AG08395 (cell line): Measurements from ENCODE around the gene MYO1D.
A peak's percentile ranks its signal among the peaks of the same experiment; 100 is the strongest.

Source experiments
- DNase-seq: peaks from one replicate; pipeline ENCODE4 v3.0.0; 2012; ENCODE audit warnings: mixed read lengths, low spot score

The MYO1D gene

GRCh38 chr17:32815460-32815859 is 61.5 kb downstream of the MYO1D start:
- no peak for DNase-seq

- DNase-seq: no peak
These were observed 62.1 kb downstream of the MYO1D start for GRCh38 chr17:32814836-32815235.

- peak; percentile 39 for DNase-seq
These were observed 63.9 kb downstream of the MYO1D start for GRCh38 chr17:32813021-32813420.

- DNase-seq: no peak
These were observed 66.2 kb downstream of the MYO1D start for GRCh38 chr17:32810690-32811089.

- no peak for DNase-seq
These were observed 69.3 kb downstream of the MYO1D start for GRCh38 chr17:32807577-32807976.

GRCh38 chr17:32806646-32807045 is 70.3 kb downstream of the MYO1D start:
- DNase-seq: no peak

- no peak for DNase-seq
These were observed 71.6 kb downstream of the MYO1D start for GRCh38 chr17:32805029-32805976.

- DNase-seq: no peak
These were observed 73.4 kb downstream of the MYO1D start for GRCh38 chr17:32803544-32803943.

- no peak for DNase-seq
These were observed 74.6 kb downstream of the MYO1D start for GRCh38 chr17:32802306-32802705.

- no peak for DNase-seq
These were observed 75.3 kb downstream of the MYO1D start for GRCh38 chr17:32801641-32802040.

DNA sequence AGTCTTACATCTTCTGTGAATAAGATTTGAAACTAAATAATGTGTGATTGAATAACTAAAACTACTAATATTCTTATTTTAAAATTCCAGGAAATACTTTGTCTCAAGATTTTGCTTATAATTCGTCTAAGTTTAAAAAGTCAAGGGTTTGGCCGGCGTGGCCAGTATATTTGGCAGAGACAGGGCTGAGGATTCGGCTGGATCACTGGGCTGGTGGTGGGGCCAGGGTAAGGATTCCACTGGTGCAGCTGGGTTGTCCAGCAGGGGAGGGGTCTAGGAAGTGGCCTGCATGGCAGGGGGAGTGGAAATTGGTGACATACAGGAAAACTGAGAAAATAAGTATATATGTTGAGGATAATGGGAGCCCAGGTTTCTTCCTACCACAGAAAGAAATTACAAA is 75.7 kb downstream of the MYO1D start:
- no peak for DNase-seq

GRCh38 chr17:32798938-32799337 is 78.0 kb downstream of the MYO1D start:
- DNase-seq: no peak

DNA sequence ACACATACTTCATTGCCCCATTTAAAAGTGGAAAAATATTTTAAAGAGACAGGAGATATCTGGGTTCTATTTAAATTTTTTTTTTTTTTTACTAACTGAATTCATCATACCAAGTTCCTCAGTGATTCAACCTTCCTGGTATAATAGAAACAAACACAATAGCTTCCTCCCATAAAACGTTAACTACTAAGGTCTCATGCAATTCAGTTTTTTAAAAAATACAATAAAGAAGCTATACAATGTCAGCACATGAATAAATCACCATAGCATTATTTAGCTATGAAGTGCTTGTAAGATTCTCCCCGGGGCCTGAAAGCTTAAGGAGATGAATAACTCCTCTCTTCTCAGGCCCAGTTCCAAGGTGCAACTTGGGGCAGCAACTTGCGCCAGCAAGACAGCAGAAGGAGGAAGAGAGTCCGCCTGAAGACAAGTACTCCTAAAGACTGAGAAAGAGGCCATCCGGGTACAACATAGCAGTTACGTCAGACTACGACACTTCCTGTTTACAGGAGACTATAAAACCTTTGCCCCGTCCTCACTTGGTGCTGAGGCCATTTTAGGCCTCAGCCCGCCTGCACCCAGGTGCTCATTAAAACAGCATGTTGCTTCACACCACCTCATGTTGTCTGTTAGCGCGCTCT is 81.5 kb downstream of the MYO1D start:
- DNase-seq: no peak

GRCh38 chr17:32794533-32795246 is 82.2 kb downstream of the MYO1D start:
- DNase-seq: no peak

DNA sequence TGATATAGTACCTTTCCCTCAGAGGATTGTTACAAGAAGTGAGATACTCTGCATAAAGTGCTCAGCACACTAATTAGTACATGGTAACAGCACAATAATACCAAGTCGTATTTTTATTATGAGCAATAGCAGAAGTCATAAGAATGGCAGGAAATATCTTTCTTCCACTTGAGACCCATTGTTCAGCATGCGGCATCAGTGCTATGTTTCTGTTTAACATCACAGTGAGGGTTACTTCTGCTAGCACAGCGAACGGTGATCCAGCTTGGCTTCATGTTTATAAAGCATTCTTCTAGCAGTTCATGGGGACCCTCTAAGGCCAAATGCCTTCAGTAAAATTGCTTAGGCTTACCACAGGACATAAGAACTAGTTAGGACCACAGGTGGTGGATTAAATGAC is 83.1 kb downstream of the MYO1D start:
- no peak for DNase-seq

DNA sequence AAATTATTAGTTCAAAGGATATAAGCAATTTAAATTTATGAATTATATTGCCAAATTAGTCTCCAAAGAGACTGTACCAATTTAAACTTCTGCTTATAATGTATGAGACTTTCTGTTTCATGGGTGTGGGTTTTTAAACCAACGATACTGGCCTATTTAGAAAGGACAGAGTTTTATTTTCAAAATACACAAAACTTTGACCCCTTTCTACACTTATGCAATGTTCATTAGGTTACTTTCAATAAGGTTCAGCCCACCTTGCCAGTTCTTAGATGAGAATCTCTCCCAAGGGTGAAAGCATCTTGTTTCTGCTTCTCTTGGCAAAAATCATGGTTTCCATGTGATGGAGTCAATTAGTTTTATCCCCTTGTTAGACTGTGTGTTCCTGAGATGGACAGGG is 84.7 kb downstream of the MYO1D start:
- no peak for DNase-seq

GRCh38 chr17:32786169-32786568 is 90.8 kb downstream of the MYO1D start:
- no peak for DNase-seq

- DNase-seq: no peak
These were observed 92.8 kb downstream of the MYO1D start for GRCh38 chr17:32784113-32784512.

GRCh38 chr17:32783602-32784001 is 93.3 kb downstream of the MYO1D start:
- DNase-seq: peak; percentile 59

- no peak for DNase-seq
These were observed 96.2 kb downstream of the MYO1D start for GRCh38 chr17:32780721-32781120.

DNA sequence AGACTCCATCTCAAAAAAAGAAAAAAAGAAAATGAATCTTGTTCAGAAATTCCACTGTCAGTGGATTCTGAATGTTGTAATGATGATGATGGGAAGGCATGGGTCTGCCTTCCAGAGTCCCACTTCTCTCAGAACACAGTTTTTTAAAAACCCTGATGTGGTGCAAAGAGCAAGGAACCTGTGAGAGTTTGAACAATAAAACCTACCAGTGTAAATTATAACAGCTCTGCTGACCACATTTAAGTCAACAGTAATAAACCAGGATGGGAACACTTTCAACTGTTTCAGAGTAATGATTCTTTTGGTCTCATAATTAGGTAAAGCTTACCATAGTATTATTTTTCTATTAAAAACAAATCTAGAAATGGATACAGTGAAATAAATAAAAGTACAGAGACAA is 99.0 kb downstream of the MYO1D start:
- DNase-seq: no peak

DNA sequence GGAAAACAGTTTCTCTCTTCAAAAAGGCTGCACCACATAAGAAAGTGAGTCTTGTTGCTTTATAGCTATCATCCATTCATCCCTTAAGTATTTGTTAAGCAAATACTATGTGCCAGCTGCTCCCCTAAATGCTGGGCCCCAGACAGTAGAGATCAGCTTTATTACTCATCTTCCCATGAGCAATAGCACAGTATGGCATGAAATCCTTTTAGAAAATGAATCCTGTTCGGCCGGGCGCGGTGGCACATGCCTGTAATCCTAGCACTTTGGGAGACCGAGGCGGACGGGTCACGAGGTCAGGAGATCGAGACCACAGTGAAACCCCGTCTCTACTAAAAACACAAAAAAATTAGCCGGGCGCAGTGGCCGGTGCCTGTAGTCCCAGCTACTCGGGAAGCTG is 99.5 kb downstream of the MYO1D start:
- DNase-seq: peak; percentile 33

DNA sequence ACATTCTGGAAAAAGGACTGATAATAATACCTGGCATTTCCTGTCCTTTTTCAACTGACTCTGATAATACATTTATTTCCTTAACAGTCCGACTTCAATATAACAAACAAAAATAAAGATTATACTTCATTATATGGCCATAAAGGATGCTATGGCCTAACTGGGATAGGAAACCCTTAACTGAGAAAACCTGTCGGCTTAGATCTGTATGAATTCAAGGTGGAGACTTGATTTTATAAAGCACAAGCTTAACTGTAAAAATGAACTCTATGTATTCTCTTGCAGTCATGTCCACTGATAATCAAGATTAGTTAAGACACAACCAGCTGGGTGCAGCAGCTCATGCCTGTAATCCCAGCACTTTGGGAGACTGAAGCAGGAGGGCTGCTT is 102.2 kb downstream of the MYO1D start:
- DNase-seq: no peak
